Activated gamma-delta T cell treated with anti-CD3 and anti-CD28 coated beads, Interleukin-2, amount 50 U/mL, for 16 hours (primary cell): ENCODE data around the gene EHHADH.

ENCODE experiments used
- DNase-seq: peaks from one replicate; pipeline ENCODE4 v3.0.0-alpha.2; 2020; ENCODE audit warnings: low read depth

EHHADH gene

DNA sequence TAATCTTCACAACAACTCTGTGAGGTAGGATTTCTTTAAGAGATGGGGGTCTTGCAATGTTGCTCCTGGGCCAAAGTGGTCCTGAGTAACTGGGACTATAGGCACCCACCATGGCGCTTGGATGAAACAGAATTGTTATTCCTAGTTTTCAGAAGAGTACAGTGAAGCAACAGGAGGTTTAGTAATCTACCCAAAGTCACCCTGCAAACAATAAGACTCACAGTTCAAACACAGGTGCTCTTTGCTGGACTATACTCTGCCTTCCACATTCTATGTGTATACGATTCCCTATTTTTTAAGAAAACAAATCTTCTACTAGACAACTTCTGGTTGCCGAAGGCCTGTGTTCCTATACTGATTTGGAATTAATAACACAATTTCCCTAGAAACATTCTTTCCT, 109.1 kb downstream of the EHHADH start:
- DNase-seq: no peak
